Hematopoietic multipotent progenitor cell treated with erythropoietin and hydrocortisone succinate and interleukin-3 and kit ligand, for 15 days (in vitro differentiated cells): ENCODE results near the gene ADD3.

Experiments
- DNase-seq: peaks from one replicate; pipeline ENCODE4 v3.0.0-alpha.2; 2015; ENCODE audit warnings: low spot score

Gene ADD3

DNA sequence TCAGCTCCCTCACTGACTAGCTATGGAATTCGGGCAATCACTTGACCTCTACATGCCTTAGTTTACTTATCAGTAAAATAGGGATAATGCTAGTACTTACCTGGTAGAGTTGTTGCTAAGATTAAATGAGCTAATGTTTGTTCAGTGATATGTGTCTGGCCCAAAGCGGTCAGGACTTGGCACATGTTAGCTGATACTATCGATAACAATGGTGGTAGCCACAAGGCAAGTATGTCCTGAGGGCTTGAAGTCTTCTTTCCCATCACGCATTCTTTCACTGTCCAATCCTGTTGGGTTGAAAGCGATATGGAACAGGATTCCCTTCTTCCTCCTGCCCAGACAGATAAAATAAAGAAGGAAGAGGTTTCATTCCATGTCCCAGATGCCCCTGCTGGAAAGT, 174.1 kb downstream of the ADD3 start:
- no peak for DNase-seq

DNA sequence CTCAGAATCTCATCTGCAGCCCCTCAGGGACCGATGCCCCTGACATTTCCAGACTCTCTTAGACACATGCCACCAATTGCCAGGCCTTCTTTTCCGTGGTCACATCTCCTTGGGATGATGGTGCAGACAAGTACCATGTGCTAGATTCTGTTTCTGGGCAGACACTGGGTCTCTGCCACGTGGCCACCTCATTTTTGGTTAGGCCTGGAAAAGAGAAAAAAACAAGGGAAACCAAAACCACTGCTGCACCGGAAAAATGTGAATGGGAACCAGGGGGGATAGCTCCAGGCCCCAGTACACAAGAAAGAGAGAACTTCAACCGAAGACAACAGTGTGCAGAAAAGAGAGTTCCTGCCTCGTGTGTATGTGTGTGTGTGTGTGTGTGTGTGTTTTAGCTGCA, 176.6 kb downstream of the ADD3 start:
- DNase-seq, result no peak
